MV-4-11 (cell line): Measurements from ENCODE around the gene SPNS2.

Source experiments
- DNase-seq: peaks from one replicate; lab custom pipeline; 2025; lab: John Stamatoyannopoulos, UW

Gene SPNS2

GRCh38 chr17:4498461-4499397, at the start of gene SPNS2:
Gene SPNS2, plus strand, starts transcription at chr17:4498881. Its CDS starts 167 bp downstream, at chr17:4499048.
- DNase-seq, result peak; percentile 55

GRCh38 chr17:4449736-4450135, 48.9 kb upstream of the SPNS2 start:
- DNase-seq, result no peak

GRCh38 chr17:4450710-4451316, 47.9 kb upstream of the SPNS2 start:
- DNase-seq, result no peak

GRCh38 chr17:4453812-4454591, 44.7 kb upstream of the SPNS2 start:
- DNase-seq, result no peak

GRCh38 chr17:4460661-4461060, 38.0 kb upstream of the SPNS2 start:
- DNase-seq, result no peak

- no peak for DNase-seq
Observed at GRCh38 chr17:4463818-4464476, 34.7 kb upstream of the SPNS2 start.

GRCh38 chr17:4465786-4466185, 32.9 kb upstream of the SPNS2 start:
- DNase-seq, result no peak

GRCh38 chr17:4467287-4467686, 31.4 kb upstream of the SPNS2 start:
- DNase-seq, result peak; percentile 13

GRCh38 chr17:4469552-4469951, 29.1 kb upstream of the SPNS2 start:
- DNase-seq, result no peak

GRCh38 chr17:4472286-4472685, 26.4 kb upstream of the SPNS2 start:
- DNase-seq, result no peak

- DNase-seq, result no peak
Observed at GRCh38 chr17:4474093-4474492, 24.6 kb upstream of the SPNS2 start.

- no peak for DNase-seq
Observed at GRCh38 chr17:4475001-4475400, 23.7 kb upstream of the SPNS2 start.

- DNase-seq, result no peak
Observed at GRCh38 chr17:4475463-4475862, 23.2 kb upstream of the SPNS2 start.

GRCh38 chr17:4476017-4476416, 22.7 kb upstream of the SPNS2 start:
- DNase-seq, result no peak

GRCh38 chr17:4476511-4477070, 22.1 kb upstream of the SPNS2 start:
- no peak for DNase-seq

- no peak for DNase-seq
Observed at GRCh38 chr17:4477255-4477791, 21.4 kb upstream of the SPNS2 start.

GRCh38 chr17:4478318-4478830, 20.3 kb upstream of the SPNS2 start:
- DNase-seq, result no peak

- no peak for DNase-seq
Observed at GRCh38 chr17:4479340-4479981, 19.2 kb upstream of the SPNS2 start.

- no peak for DNase-seq
Observed at GRCh38 chr17:4479982-4480751, 18.5 kb upstream of the SPNS2 start.
